Esophagus squamous epithelium (tissue), 5 donors: Measurements from ENCODE around the gene CAPN1. TPM values are rescaled to one million over a fixed set of nuclear protein-coding genes. Genes with fewer than 3 reads are reported as not detected.
A peak's percentile ranks its signal among the peaks of the same experiment; 100 is the strongest.

Experiments
- DNase-seq: peaks from one replicate; lab custom pipeline; 2025; lab: John Stamatoyannopoulos, UW
- H3K27ac ChIP-seq, 4 donors: fragments of 200-600 bp; sonication (generic); one replicate each; pipeline ENCODE4 v1.5.1; 2016 to 2019; ENCODE audit warnings: mild to moderate bottlenecking in 1 of 4
- H3K27me3 ChIP-seq, 4 donors: fragments of 200-600 bp; sonication (generic); 1 replicate in 3 of 4; 2 replicates in 1 of 4; pipeline versions ENCODE4 v1.5.1 to v1.6.0; 2017 to 2021; ENCODE audit warnings: antibody characterized with exemption in 1 of 4
- H3K36me3 ChIP-seq, 3 donors: fragments of 200-600 bp; sonication (generic); one replicate each; pipeline ENCODE4 v1.5.1; 2016 to 2019
- H3K4me1 ChIP-seq, 3 donors: fragments of 200-600 bp; sonication (generic); one replicate each; pipeline ENCODE4 v1.5.1; 2017 to 2019
- H3K4me3 ChIP-seq, 4 donors: fragments of 200-600 bp; sonication (generic); 1 replicate in 3 of 4; 2 replicates in 1 of 4; pipeline ENCODE4 v1.5.1; 2016 to 2019; ENCODE audit warnings: mild to moderate bottlenecking in 2 of 4, moderate library complexity in 1 of 4
- H3K9me3 ChIP-seq, 3 donors: fragments of 200-600 bp; sonication (generic); one replicate each; pipeline ENCODE4 v1.5.1; 2016 to 2019
- CTCF ChIP-seq, 6 experiments: fragments of 450-650 bp in 4 of 6; fragments of 200-600 bp in 2 of 6; sonication (generic) in 2 of 6; IDR thresholded peaks; one replicate each; pipeline ENCODE4 v1.5.1; 2016 to 2019; ENCODE audit warnings: antibody characterized with exemption in 6 of 6, mild to moderate bottlenecking in 4 of 6, moderate library complexity in 4 of 6
- POLR2A ChIP-seq, 4 donors: fragments of 450-650 bp; IDR thresholded peaks; one replicate each; pipeline ENCODE4 v1.6.1; 2017; ENCODE audit warnings: antibody characterized with exemption in 4 of 4, mild to moderate bottlenecking in 4 of 4, moderate library complexity in 3 of 4
- WGBS, 2 donors: methylation state at CpG; one replicate each; pipeline ENCODE4 v1.1.5; 2018; 5-methylcytosine and 5-hydroxymethylcytosine counted together
- intact Hi-C: fragments of 100-400 bp; cut with DNase I; formaldehyde crosslinking; loops from one replicate; pipeline ENCODE4 v1.15.0; 2022
- small RNA-seq, 4 donors: library from RNA; depleted of rRNA; stranded (forward); fragments of <200 nt; gene quantifications; one replicate each; pipeline ENCODE3, GENCODE V24; 2016
- total RNA-seq, 4 donors: library from RNA; depleted of rRNA; stranded (reverse); fragments of >200 nt; gene quantifications; one replicate each; pipeline ENCODE4 v1.1.0, GENCODE V29; 2016
- donor health status: DM: yes; HTN: yes; CAD: no.

Gene CAPN1
- total RNA-seq, 4 donors from 2014 or later: 225 to 696 (median 354) TPM

- TF ChIP-seq POLR2A (IDR thresholded peaks at IDR 0.05) (no peak), CTCF (IDR thresholded peaks at IDR 0.05) (no peak)
- Histone ChIP-seq H3K4me1 (no peaks in the 10 kb centered on the region), H3K4me3 (no peak overlapping the region), H3K27ac (no peak overlapping the region), H3K27me3 (peaks cover 0 to 3% (median 0%) of the 10 kb centered on the region in 4 donors), H3K9me3 (no peaks in the 10 kb centered on the region), H3K36me3 (no peaks in the 10 kb centered on the region)
- DNase-seq: no peak
- 71 to 74% methylated on average over 6 of the region's 6 CpGs for WGBS, 2 donors
- intact Hi-C loops: loop anchor here (10.0 kb wide), 1 partner anchor 50 kb away; no protein-coding TSS in a partner anchor
Measured at GRCh38 chr11:65254724-65255123, 73.0 kb downstream of the CAPN1 start.

- DNase-seq: no peak
- TF ChIP-seq CTCF (IDR thresholded peaks at IDR 0.05) (no peak), POLR2A (IDR thresholded peaks at IDR 0.05) (no peak)
- intact Hi-C loops: loop anchor here (10.0 kb wide), 1 partner anchor 54 kb away; no protein-coding TSS in a partner anchor
- Histone ChIP-seq H3K27me3 (peaks cover 0 to 3% (median 0%) of the 10 kb centered on the region in 4 donors), H3K36me3 (no peaks in the 10 kb centered on the region), H3K9me3 (no peaks in the 10 kb centered on the region), H3K4me1 (peaks cover 0 to 26% (median 17%) of the 10 kb centered on the region in 3 donors), H3K27ac (no peak overlapping the region), H3K4me3 (no peak overlapping the region)
- 77 to 87% methylated on average over 5 of the region's 5 CpGs for WGBS, 2 donors
Measured at GRCh38 chr11:65258988-65259387, 77.3 kb downstream of the CAPN1 start.

- Histone ChIP-seq H3K4me3 (no peak overlapping the region), H3K9me3 (no peaks in the 10 kb centered on the region), H3K4me1 (peaks cover 0 to 26% (median 17%) of the 10 kb centered on the region in 3 donors), H3K27me3 (no peaks in the 10 kb centered on the region), H3K27ac (no peak overlapping the region), H3K36me3 (no peaks in the 10 kb centered on the region)
- intact Hi-C loops: no loop called here
- no peak for DNase-seq
- TF ChIP-seq CTCF (IDR thresholded peaks at IDR 0.05) (no peak), POLR2A (IDR thresholded peaks at IDR 0.05) (no peak)
- WGBS, 2 donors: 82 to 90% methylated on average over 7 to 14 of the region's 17 CpGs
Measured at GRCh38 chr11:65260302-65260701, 78.6 kb downstream of the CAPN1 start.

GRCh38 chr11:65260756-65261590 is 79.2 kb downstream of the CAPN1 start:
- H3K9me3 ChIP-seq: no peaks in the 10 kb centered on the region
- no peak for DNase-seq
- no peaks in the 10 kb centered on the region for H3K36me3 ChIP-seq
- H3K4me3 ChIP-seq: peak overlapping the region; percentile 67 to 82 (median 72)
- H3K27ac ChIP-seq: peak overlapping the region; percentile 89 to 96 (median 92)
- H3K27me3 ChIP-seq: no peaks in the 10 kb centered on the region
- intact Hi-C loops: no loop called here
- H3K4me1 ChIP-seq: peaks cover 0 to 26% (median 17%) of the 10 kb centered on the region in 3 donors
- WGBS, 2 donors: 60 to 64% methylated on average over 24 to 26 of the region's 26 CpGs
- TF ChIP-seq CTCF (IDR thresholded peaks at IDR 0.05): no peak
- no peak for TF ChIP-seq POLR2A (IDR thresholded peaks at IDR 0.05)

Small RNA genes within 50 kb of the gene (small RNA-seq; reads per million reads assigned to genes)
- gene HIGD1AP10 (0 reads per million in 4 donors), gene PDCL2P2 (0 reads per million in 4 donors), gene RNU2-23P (0 to 0.21 (median 0.07) reads per million in 4 donors)

Other genes starting within 250 kb of the CAPN1 start
- not detected for gene GPHA2, start 246.0 kb upstream of the CAPN1 start, total RNA-seq
- gene MAJIN, start 209.8 kb upstream of the CAPN1 start, total RNA-seq: not detected
- under 1 TPM in 2 of 4 donors, not detected in 2; 0.38 to 0.76 TPM for gene BATF2, start 185.0 kb upstream of the CAPN1 start, total RNA-seq
- 10 to 100 TPM; 42.5 to 82.1 (median 65.0) TPM for gene ARL2, start 167.8 kb upstream of the CAPN1 start, total RNA-seq
- gene SNX15, start 154.5 kb upstream of the CAPN1 start, total RNA-seq: 10 to 100 TPM in 3 of 4 donors, 1 to 10 TPM in 1; 9.8 to 18.6 (median 13.9) TPM
- 10 to 100 TPM in 3 of 4 donors, 1 to 10 TPM in 1; 9.2 to 19.0 (median 15.1) TPM for gene SAC3D1, start 140.7 kb upstream of the CAPN1 start, total RNA-seq
- 10 to 100 TPM in 1 of 4 donors, 1 to 10 TPM in 2, under 1 TPM in 1; 0.34 to 19.6 (median 3.1) TPM for gene NAALADL1, start 123.4 kb upstream of the CAPN1 start, total RNA-seq
- gene CDCA5, start 97.9 kb upstream of the CAPN1 start, total RNA-seq: 10 to 100 TPM in 1 of 4 donors, 1 to 10 TPM in 3; 3.1 to 14.3 (median 9.0) TPM
- gene ZFPL1, start 97.7 kb upstream of the CAPN1 start, total RNA-seq: 10 to 100 TPM; 24.0 to 52.2 (median 32.2) TPM
- 100 to 1,000 TPM; 204 to 298 (median 224) TPM for gene VPS51, start 85.7 kb upstream of the CAPN1 start, total RNA-seq
- 10 to 100 TPM; 36.4 to 96.5 (median 74.7) TPM for gene TM7SF2, start 70.1 kb upstream of the CAPN1 start, total RNA-seq
- 10 to 100 TPM; 12.4 to 17.0 (median 16.5) TPM for gene ZNHIT2, start 64.2 kb upstream of the CAPN1 start, total RNA-seq
- 100 to 1,000 TPM; 436 to 777 (median 528) TPM for gene FAU, start 59.8 kb upstream of the CAPN1 start, total RNA-seq
- gene MRPL49, start 59.6 kb upstream of the CAPN1 start, total RNA-seq: 10 to 100 TPM; 68.1 to 76.2 (median 72.0) TPM
- 10 to 100 TPM; 20.4 to 39.3 (median 26.9) TPM for gene SYVN1, start 47.4 kb upstream of the CAPN1 start, total RNA-seq
- not detected for gene SPDYC, start 11.7 kb upstream of the CAPN1 start, total RNA-seq
- gene POLA2, start 80.0 kb downstream of the CAPN1 start, total RNA-seq: 10 to 100 TPM in 2 of 4 donors, 1 to 10 TPM in 2; 3.1 to 14.1 (median 10.4) TPM
- 10 to 100 TPM in 1 of 4 donors, 1 to 10 TPM in 2, under 1 TPM in 1; 0.76 to 11.4 (median 5.6) TPM for gene CDC42EP2, start 132.9 kb downstream of the CAPN1 start, total RNA-seq
- 10 to 100 TPM; 18.7 to 35.3 (median 23.8) TPM for gene DPF2, start 151.9 kb downstream of the CAPN1 start, total RNA-seq
- 1 to 10 TPM in 1 of 4 donors, under 1 TPM in 3; 0.13 to 1.3 (median 0.56) TPM for gene TIGD3, start 172.8 kb downstream of the CAPN1 start, total RNA-seq
- gene SLC25A45, start 200.7 kb downstream of the CAPN1 start, total RNA-seq: 1 to 10 TPM; 1.9 to 7.7 (median 4.0) TPM
- gene FRMD8, start 204.7 kb downstream of the CAPN1 start, total RNA-seq: 10 to 100 TPM; 44.1 to 88.7 (median 81.0) TPM
- gene NEAT1, start 240.9 kb downstream of the CAPN1 start, total RNA-seq: 100 to 1,000 TPM in 3 of 4 donors, 10 to 100 TPM in 1; 30.6 to 705 (median 357) TPM